Stomach (tissue), 19 donors: ENCODE measurements around the gene PPM1E. TPM values are rescaled to one million over a fixed set of nuclear protein-coding genes. Genes with fewer than 3 reads are reported as not detected.

Experiments used
- DNase-seq, 2 donors: peaks; one replicate each; pipeline versions ENCODE4 v3.0.0 to v3.0.0-alpha.2; 2013 to 2019
- H3K27ac ChIP-seq, 5 donors: fragments of 200-600 bp in 4 of 5; sonication (generic) in 4 of 5; one replicate each; pipeline ENCODE4 v1.5.1; 2013 to 2019; ENCODE audit warnings: mild to moderate bottlenecking in 1 of 5, moderate library complexity in 1 of 5
- H3K27me3 ChIP-seq, 3 donors: fragments of 200-600 bp; sonication (generic); one replicate each; pipeline ENCODE4 v1.5.1; 2017 to 2019; ENCODE audit warnings: mixed run types in 1 of 3
- H3K36me3 ChIP-seq, 4 donors: fragments of 200-600 bp; sonication (generic); 1 replicate in 3 of 4; 2 replicates in 1 of 4; pipeline ENCODE4 v1.5.1; 2016 to 2019
- H3K4me1 ChIP-seq, 4 donors: fragments of 200-600 bp; sonication (generic); one replicate each; pipeline ENCODE4 v1.5.1; 2016 to 2019
- H3K4me3 ChIP-seq, 4 donors: fragments of 200-600 bp; sonication (generic) in 3 of 4; one replicate each; pipeline ENCODE4 v1.5.1; 2016 to 2019; ENCODE audit warnings: mild to moderate bottlenecking in 1 of 4
- H3K9me3 ChIP-seq, 4 donors: fragments of 200-600 bp; sonication (generic); one replicate each; pipeline ENCODE4 v1.5.1; 2016 to 2019
- EP300 ChIP-seq: sonication (generic); formaldehyde crosslinking; IDR thresholded peaks from one replicate; pipeline ENCODE4 v1.6.1; 2017; ENCODE audit warnings: antibody characterized with exemption
- POLR2A ChIP-seq, 4 donors: fragments of 450-650 bp; IDR thresholded peaks; one replicate each; pipeline ENCODE4 v1.6.1; 2016; ENCODE audit warnings: antibody characterized with exemption in 4 of 4, control low read depth in 2 of 4, mild to moderate bottlenecking in 1 of 4, moderate library complexity in 1 of 4
- POLR2AphosphoS5 ChIP-seq, 3 donors: sonication (generic); formaldehyde crosslinking; IDR thresholded peaks; one replicate each; pipeline ENCODE4 v1.6.1; 2016; ENCODE audit warnings: antibody characterized with exemption in 3 of 3
- WGBS, 5 donors: extraction: QIAGEN DNeasy Blood & Tissue Kit in 3 of 5; methylation state at CpG; one replicate each; pipeline versions ENCODE4 v1.1.5 to v1.1.7; 2013 to 2018; 5-methylcytosine and 5-hydroxymethylcytosine counted together
- intact Hi-C: fragments of 100-400 bp; cut with DNase I; formaldehyde crosslinking; loops from one replicate; pipeline ENCODE4 v1.15.1; 2023; ENCODE audit warnings: low total_unique reads
- long read RNA-seq, 10 donors: transcript quantifications; one replicate each; lab custom pipeline, GENCODE V29; 2026
- polyA plus RNA-seq, 3 donors: library from polyadenylated mRNA; stranded (reverse); fragments of 200-250 nt; gene quantifications; one replicate each; pipeline ENCODE4 v1.2.3, GENCODE V29; 2013
- total RNA-seq, 5 donors: library from RNA; depleted of rRNA; stranded (reverse); fragments of >200 nt; gene quantifications; one replicate each; pipeline versions ENCODE4 v1.1.0 to v1.2.3, GENCODE V29; 2014 to 2016
- TF ChIP-seq, protein P1 (sequence below), 7 experiments: fragments of 450-650 bp in 4 of 7; fragments of 200-600 bp in 3 of 7; sonication (generic) in 3 of 7; IDR thresholded peaks; one replicate each; pipeline ENCODE4 v1.5.1; 2016 to 2019; ENCODE audit warnings: antibody characterized with exemption in 7 of 7, control low read depth in 2 of 7, mild to moderate bottlenecking in 1 of 7
- donor health status: healthy with polysubstance abuse.
- donor health status: Bipolar disorder and iron deficiency.
- donor health status: healthy.

PPM1E gene
- under 1 TPM in 2 of 5 donors, not detected in 3; 0.89 to 0.92 TPM for total RNA-seq
- polyA plus RNA-seq = under 1 TPM; 0.08 to 0.15 (median 0.12) TPM
- long read RNA-seq, donor 1, full-length matches to known transcripts = 1 of 1 reads
- long read RNA-seq, donor 1, partial matches to known transcripts = 0 of 1 reads
- long read RNA-seq, donor 1, other reads (novel, unspliced or antisense) = 0 of 1 reads
- long read RNA-seq, donor 2 = 0 reads
- long read RNA-seq, donor 3 = 0 reads
- long read RNA-seq, donor 4 = 0 reads
- long read RNA-seq, donor 5, full-length matches to known transcripts = 1 of 1 reads
- long read RNA-seq, donor 5, partial matches to known transcripts = 0 of 1 reads
- long read RNA-seq, donor 5, other reads (novel, unspliced or antisense) = 0 of 1 reads
- long read RNA-seq, donor 6 = 0 reads
- long read RNA-seq, donor 7 = 0 reads
- long read RNA-seq, donor 8 = 0 reads
- long read RNA-seq, donor 9 = 0 reads
- long read RNA-seq, donor 10 = 0 reads

DNA sequence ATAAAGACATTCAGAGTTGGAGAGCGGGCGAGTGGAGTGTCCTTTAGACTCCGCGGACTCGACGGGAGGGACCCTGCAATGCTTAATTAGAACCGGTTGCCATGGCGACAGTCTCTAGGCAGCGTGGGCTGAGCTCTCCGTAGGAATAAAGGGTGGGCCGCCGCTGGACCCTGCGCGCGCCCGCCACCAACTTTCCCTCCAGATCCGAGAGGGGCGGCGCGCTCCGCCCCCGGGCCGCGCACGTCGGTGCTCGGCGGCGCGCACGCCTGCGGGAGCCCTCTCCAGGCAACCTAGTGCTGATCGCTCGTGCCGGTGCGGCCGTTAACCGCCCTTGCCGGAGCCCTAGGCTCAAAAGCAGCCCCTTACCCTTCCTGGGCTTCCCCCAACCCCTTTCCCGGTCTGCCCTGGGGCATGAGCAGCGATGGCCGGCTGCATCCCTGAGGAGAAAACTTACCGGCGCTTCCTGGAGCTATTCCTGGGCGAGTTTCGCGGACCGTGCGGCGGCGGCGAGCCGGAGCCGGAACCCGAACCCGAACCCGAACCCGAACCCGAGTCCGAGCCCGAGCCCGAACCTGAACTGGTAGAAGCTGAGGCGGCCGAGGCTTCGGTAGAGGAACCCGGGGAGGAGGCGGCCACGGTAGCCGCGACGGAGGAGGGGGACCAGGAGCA, at the start of gene PPM1E:
Gene PPM1E, plus strand, starts transcription at position 278 of the 669 bp plus-strand sequence.
- peak; percentile 33 to 90 for DNase-seq
- TF ChIP-seq EP300 = no peak
- TF ChIP-seq, protein P1, sequence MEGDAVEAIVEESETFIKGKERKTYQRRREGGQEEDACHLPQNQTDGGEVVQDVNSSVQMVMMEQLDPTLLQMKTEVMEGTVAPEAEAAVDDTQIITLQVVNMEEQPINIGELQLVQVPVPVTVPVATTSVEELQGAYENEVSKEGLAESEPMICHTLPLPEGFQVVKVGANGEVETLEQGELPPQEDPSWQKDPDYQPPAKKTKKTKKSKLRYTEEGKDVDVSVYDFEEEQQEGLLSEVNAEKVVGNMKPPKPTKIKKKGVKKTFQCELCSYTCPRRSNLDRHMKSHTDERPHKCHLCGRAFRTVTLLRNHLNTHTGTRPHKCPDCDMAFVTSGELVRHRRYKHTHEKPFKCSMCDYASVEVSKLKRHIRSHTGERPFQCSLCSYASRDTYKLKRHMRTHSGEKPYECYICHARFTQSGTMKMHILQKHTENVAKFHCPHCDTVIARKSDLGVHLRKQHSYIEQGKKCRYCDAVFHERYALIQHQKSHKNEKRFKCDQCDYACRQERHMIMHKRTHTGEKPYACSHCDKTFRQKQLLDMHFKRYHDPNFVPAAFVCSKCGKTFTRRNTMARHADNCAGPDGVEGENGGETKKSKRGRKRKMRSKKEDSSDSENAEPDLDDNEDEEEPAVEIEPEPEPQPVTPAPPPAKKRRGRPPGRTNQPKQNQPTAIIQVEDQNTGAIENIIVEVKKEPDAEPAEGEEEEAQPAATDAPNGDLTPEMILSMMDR (IDR thresholded peaks at IDR 0.05) = no peak
- no peak for TF ChIP-seq POLR2AphosphoS5 (IDR thresholded peaks at IDR 0.05)
- TF ChIP-seq POLR2A (IDR thresholded peaks at IDR 0.05) = no peak
- no peaks in the 10 kb centered on the region for H3K9me3 ChIP-seq
- 1 to 6% (median 2%) methylated on average over 9 to 71 of the region's 71 CpGs for WGBS, 5 donors
- peak within 1 kb of the TSS in 1 of 5 donors; percentile 0 for H3K27ac ChIP-seq
- H3K4me1 ChIP-seq = peaks cover 17 to 22% (median 20%) of the 10 kb centered on the region in 4 donors
- peaks cover 0 to 59% (median 31%) of the 10 kb centered on the region in 3 donors for H3K27me3 ChIP-seq
- peak within 1 kb of the TSS; percentile 56 to 77 (median 62) for H3K4me3 ChIP-seq
- no peaks in the 10 kb centered on the region for H3K36me3 ChIP-seq
- intact Hi-C loops = no loop called here

DNA sequence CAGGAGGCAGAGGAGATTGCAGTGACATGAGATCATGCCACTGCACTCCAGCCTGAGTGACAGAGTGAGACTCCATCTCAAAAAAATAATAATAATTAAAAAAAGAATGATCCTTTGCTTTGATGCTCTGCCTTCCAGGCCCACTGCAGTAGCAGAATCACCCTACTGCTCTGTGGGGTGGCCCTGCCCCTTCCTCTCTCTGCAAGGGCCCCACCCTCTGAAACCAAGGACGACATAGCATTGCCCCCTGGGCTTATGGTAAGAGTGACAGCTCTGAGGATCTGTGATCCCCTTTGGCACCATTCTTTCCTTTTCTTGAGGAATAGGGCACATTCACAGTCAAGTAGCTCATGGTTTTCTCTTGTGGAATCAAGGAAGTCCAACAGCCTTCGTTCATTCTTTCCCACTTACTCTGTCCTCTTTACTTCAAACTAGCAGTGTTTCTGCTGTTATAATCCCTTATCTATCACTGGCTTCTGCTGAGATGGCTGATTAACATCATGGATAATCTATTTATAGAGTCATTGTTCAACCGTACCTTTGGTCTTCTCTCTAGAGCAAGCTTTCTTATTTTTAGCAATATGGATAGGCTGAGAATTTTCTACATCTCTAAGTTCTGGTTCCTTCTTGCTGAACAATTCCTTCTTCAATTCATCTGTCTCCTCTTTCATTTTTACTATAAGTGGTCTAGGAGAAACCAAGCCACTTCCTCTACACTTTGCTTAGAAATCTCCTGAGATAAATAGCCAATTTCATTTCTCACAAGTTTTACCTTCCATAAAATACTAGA, 49.1 kb upstream of the PPM1E start:
- no peak for DNase-seq

DNA sequence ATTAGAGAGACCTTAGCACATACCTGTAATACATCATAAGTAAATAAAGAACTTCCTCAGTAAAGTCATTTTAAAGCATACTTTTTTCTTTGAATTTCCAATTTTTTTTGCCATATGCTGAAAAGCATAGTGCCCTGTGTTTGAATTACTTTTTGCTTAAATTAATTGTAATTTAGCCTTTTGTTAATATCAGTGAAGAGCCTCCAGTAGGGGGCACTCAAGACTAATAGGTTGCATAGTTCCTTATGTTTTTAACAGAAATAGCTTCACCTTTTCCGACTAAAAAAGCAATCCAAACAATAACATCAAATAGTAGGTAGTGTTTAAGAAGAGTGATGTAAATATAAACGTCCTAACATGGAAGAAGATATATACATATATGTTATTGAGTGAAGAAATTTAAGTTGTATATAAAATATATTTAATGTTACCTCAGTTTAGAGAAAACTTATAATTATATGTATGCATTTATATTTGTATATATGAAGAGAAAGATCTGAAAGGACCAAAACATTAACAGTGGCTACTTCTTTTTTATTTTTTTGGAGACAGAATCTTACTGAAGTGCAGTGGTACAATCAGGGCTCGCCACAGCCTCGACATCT, 44.6 kb upstream of the PPM1E start:
- intact Hi-C loops = loop anchor here (5.0 kb wide), 1 partner anchor 296 kb away; no protein-coding TSS in a partner anchor
- peak; percentile 36 to 74 for DNase-seq
- Histone ChIP-seq H3K4me3 (no peak overlapping the region), H3K9me3 (no peaks in the 10 kb centered on the region), H3K36me3 (peaks cover 0 to 78% (median 46%) of the 10 kb centered on the region in 4 donors), H3K27me3 (no peaks in the 10 kb centered on the region), H3K4me1 (no peaks in the 10 kb centered on the region), H3K27ac (no peak overlapping the region)
- WGBS, 5 donors = 51 to 54% (median 51%) methylated on average over 4 of the region's 4 CpGs
- TF ChIP-seq POLR2A (IDR thresholded peaks at IDR 0.05) = no peak
- TF ChIP-seq, protein P1 (IDR thresholded peaks at IDR 0.05) = peak in 5 of 7 experiments; percentile 47 to 70 (median 60)

More for the DNA sequence above, 49.1 kb upstream of the PPM1E start:
- Histone ChIP-seq H3K4me3 (no peak overlapping the region), H3K9me3 (no peaks in the 10 kb centered on the region), H3K27ac (no peak overlapping the region), H3K4me1 (peaks cover 0 to 13% (median 0%) of the 10 kb centered on the region in 4 donors), H3K27me3 (no peaks in the 10 kb centered on the region), H3K36me3 (peaks cover 8 to 78% (median 50%) of the 10 kb centered on the region in 4 donors)
- 64 to 80% (median 70%) methylated on average over 3 of the region's 3 CpGs for WGBS, 5 donors
- intact Hi-C loops = no loop called here
- TF ChIP-seq, protein P1 (IDR thresholded peaks at IDR 0.05) = no peak
- TF ChIP-seq POLR2AphosphoS5 (IDR thresholded peaks at IDR 0.05) (no peak), POLR2A (IDR thresholded peaks at IDR 0.05) (no peak), EP300 (no peak)
